H1 (cell line): ENCODE measurements around the gene ECE2. TPM values are rescaled to one million over a fixed set of nuclear protein-coding genes. Genes with fewer than 3 reads are reported as not detected.

ENCODE experiments used
- CBX8 ChIP-seq: fragments of 300-800, 300-1000 bp; sonication (generic); IDR thresholded peaks from 2 replicates; pipeline ENCODE4 v1.7.1; 2016; ENCODE audit warnings: low read depth, low read length, borderline replicate concordance
- CHD2 ChIP-seq: IDR thresholded peaks from 2 replicates; pipeline ENCODE4 v1.6.1; 2012; ENCODE audit warnings: low read length, improper control_type of control experiment
- POLR2A ChIP-seq, 2 experiments: IDR thresholded peaks; 1 replicate in 1 of 2; 2 replicates in 1 of 2; pipeline ENCODE4 v1.6.1; 2011; ENCODE audit warnings: low read depth in 2 of 2, low read length in 2 of 2, mild to moderate bottlenecking in 2 of 2; ENCODE audit errors: control extremely low read depth in 1 of 2
- polyA plus RNA-seq, 7 experiments: library from polyadenylated mRNA; depleted of rRNA in 3 of 7; stranded (reverse) in 5 of 7; unstranded in 2 of 7; fragments of >200 nt in 5 of 7; fragments of 200-250 nt in 2 of 7; gene quantifications; 1 replicate in 5 of 7; 2 replicates in 1 of 7; 4 replicates in 1 of 7; pipeline versions ENCODE4 v1.2.1 to v1.2.3, GENCODE V29; 2011 to 2013; ENCODE audit warnings: missing spikeins in 2 of 7, mixed read lengths in 2 of 7
- total RNA-seq: library from RNA; stranded (reverse); fragmentation: NEBNext Ultra II Directional; extraction: Animal tissue kit (Norgen Biotek cat#: 25700); gene quantifications from 2 replicates; pipeline ENCODE4 v1.2.1, GENCODE V29; 2021
- TF ChIP-seq, protein P1 (sequence below): fragments of 300-600 bp; sonication (generic); IDR thresholded peaks from 2 replicates; pipeline ENCODE4 v1.7.1; 2012; ENCODE audit warnings: low read length, moderate library complexity, mild to moderate bottlenecking, inconsistent platforms; ENCODE audit not compliant: insufficient replicate concordance

ECE2 gene
- total and polyA plus RNA-seq, 2 of the 8 experiments (the other 6 are each of a cell fraction or from before 2014, with no cell fraction given), result 0.44 to 0.86 TPM

DNA sequence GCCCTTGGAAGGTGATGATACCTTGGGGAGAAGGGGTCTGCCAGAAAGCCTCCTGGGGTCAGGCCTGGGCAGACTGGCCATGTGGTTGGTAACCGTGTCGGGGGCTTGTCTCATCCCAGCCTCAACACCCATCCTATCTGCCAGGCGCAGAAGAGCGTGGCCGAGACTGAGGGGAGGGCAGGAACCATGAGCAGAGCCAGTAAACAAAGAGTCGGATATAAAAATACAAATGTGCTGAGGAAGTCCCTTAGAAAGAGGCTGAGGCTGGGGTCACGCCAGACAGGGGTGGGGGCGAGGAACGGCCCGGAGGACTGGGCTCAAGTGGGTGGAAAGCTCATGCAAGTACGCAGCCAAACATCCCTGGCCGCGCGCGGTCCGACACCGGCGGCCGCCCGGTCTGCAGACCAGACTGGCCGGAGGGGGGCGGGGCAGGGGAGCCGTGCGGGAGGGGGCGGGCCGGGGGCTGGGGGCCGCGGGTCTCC lies 16.4 kb upstream of the ECE2 start (continued):
- TF ChIP-seq, protein P1, sequence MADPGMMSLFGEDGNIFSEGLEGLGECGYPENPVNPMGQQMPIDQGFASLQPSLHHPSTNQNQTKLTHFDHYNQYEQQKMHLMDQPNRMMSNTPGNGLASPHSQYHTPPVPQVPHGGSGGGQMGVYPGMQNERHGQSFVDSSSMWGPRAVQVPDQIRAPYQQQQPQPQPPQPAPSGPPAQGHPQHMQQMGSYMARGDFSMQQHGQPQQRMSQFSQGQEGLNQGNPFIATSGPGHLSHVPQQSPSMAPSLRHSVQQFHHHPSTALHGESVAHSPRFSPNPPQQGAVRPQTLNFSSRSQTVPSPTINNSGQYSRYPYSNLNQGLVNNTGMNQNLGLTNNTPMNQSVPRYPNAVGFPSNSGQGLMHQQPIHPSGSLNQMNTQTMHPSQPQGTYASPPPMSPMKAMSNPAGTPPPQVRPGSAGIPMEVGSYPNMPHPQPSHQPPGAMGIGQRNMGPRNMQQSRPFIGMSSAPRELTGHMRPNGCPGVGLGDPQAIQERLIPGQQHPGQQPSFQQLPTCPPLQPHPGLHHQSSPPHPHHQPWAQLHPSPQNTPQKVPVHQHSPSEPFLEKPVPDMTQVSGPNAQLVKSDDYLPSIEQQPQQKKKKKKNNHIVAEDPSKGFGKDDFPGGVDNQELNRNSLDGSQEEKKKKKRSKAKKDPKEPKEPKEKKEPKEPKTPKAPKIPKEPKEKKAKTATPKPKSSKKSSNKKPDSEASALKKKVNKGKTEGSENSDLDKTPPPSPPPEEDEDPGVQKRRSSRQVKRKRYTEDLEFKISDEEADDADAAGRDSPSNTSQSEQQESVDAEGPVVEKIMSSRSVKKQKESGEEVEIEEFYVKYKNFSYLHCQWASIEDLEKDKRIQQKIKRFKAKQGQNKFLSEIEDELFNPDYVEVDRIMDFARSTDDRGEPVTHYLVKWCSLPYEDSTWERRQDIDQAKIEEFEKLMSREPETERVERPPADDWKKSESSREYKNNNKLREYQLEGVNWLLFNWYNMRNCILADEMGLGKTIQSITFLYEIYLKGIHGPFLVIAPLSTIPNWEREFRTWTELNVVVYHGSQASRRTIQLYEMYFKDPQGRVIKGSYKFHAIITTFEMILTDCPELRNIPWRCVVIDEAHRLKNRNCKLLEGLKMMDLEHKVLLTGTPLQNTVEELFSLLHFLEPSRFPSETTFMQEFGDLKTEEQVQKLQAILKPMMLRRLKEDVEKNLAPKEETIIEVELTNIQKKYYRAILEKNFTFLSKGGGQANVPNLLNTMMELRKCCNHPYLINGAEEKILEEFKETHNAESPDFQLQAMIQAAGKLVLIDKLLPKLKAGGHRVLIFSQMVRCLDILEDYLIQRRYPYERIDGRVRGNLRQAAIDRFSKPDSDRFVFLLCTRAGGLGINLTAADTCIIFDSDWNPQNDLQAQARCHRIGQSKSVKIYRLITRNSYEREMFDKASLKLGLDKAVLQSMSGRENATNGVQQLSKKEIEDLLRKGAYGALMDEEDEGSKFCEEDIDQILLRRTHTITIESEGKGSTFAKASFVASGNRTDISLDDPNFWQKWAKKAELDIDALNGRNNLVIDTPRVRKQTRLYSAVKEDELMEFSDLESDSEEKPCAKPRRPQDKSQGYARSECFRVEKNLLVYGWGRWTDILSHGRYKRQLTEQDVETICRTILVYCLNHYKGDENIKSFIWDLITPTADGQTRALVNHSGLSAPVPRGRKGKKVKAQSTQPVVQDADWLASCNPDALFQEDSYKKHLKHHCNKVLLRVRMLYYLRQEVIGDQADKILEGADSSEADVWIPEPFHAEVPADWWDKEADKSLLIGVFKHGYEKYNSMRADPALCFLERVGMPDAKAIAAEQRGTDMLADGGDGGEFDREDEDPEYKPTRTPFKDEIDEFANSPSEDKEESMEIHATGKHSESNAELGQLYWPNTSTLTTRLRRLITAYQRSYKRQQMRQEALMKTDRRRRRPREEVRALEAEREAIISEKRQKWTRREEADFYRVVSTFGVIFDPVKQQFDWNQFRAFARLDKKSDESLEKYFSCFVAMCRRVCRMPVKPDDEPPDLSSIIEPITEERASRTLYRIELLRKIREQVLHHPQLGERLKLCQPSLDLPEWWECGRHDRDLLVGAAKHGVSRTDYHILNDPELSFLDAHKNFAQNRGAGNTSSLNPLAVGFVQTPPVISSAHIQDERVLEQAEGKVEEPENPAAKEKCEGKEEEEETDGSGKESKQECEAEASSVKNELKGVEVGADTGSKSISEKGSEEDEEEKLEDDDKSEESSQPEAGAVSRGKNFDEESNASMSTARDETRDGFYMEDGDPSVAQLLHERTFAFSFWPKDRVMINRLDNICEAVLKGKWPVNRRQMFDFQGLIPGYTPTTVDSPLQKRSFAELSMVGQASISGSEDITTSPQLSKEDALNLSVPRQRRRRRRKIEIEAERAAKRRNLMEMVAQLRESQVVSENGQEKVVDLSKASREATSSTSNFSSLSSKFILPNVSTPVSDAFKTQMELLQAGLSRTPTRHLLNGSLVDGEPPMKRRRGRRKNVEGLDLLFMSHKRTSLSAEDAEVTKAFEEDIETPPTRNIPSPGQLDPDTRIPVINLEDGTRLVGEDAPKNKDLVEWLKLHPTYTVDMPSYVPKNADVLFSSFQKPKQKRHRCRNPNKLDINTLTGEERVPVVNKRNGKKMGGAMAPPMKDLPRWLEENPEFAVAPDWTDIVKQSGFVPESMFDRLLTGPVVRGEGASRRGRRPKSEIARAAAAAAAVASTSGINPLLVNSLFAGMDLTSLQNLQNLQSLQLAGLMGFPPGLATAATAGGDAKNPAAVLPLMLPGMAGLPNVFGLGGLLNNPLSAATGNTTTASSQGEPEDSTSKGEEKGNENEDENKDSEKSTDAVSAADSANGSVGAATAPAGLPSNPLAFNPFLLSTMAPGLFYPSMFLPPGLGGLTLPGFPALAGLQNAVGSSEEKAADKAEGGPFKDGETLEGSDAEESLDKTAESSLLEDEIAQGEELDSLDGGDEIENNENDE, result no peak
- no peak for TF ChIP-seq CBX8
- TF ChIP-seq CHD2, result no peak
- no peak for TF ChIP-seq POLR2A (IDR thresholded peaks at IDR 0.05; ENCODE audit: control extremely low read depth in 1 of 2, low read depth in 2 of 2, low read length in 2 of 2)
- TF ChIP-seq, all 59 proteins: peak for 0
